K562 (cell line): ENCODE results near the gene LMBR1. TPM values are rescaled to one million over a fixed set of nuclear protein-coding genes. Genes with fewer than 3 reads are reported as not detected.
"Not testable (repeated sequence)": the region's sequence is repeated elsewhere in the genome, so short reads cannot be mapped to it uniquely, and the experiment has no call there.

ENCODE experiments used
- ATAC-seq: fragments of 200-7000 bp; cut with Tn5 transposase; 3 replicates; pipeline ENCODE4 v1.9.1; 2020; ENCODE audit warnings: moderate library complexity
- BruUV-seq: library from RNA; stranded (reverse); fragments of 400-500 nt; replicated peaks from 2 replicates; lab custom pipeline; 2021; lab: Mats Ljungman, UMichigan
- CTCF ChIA-PET: fragments of 300-600 bp; formaldehyde crosslinking; extraction: SDS; loops from one replicate; lab custom pipeline; 2021; ENCODE audit warnings: low intra/inter-chr PET ratio; lab: Yijun Ruan, JAX
- POLR2A ChIA-PET: fragments of 300-600, 350-650 bp; sonication (Branson Sonifier 250); formaldehyde crosslinking; extraction: SDS; loops from one replicate; lab custom pipeline; 2021; ENCODE audit warnings: antibody characterized with exemption, inconsistent platforms; lab: Yijun Ruan, JAX
- DNase-seq, 4 experiments: peaks; one replicate each; pipeline versions ENCODE4 v3.0.0 to v3.0.0-alpha.2; 2011 to 2018; ENCODE audit warnings: low spot score in 3 of 4, mixed read lengths in 3 of 4; ENCODE audit errors: extremely low read depth in 1 of 4
- FAIRE-seq: peaks from 2 replicates; lab custom pipeline; 2011; peaks lifted over from hg19 to GRCh38; lab: Jason Lieb, UNC
- H2AFZ ChIP-seq: 2 replicates; pipeline ENCODE4 v1.6.0; 2011; ENCODE audit warnings: low read depth, low read length, control low read depth, inconsistent platforms
- H3K27ac ChIP-seq: fragments of 200-600 bp; 3 replicates; pipeline ENCODE4 v1.8.0; 2011; ENCODE audit warnings: low read depth, mild to moderate bottlenecking, control low read depth, inconsistent platforms, low read length, moderate library complexity, mixed read lengths; ENCODE audit errors: extremely low read depth
- H3K27me3 ChIP-seq, 2 experiments: fragments of 300-600 bp in 1 of 2; 2 replicates in 1 of 2; 3 replicates in 1 of 2; pipeline versions ENCODE4 v1.6.0 to v1.8.0; 2011; ENCODE audit warnings: inconsistent platforms in 2 of 2, low read length in 2 of 2, mild to moderate bottlenecking in 1 of 2, mixed read lengths in 1 of 2, moderate library complexity in 1 of 2; ENCODE audit not compliant: control insufficient read depth in 2 of 2, insufficient read depth in 2 of 2
- H3K36me3 ChIP-seq: fragments of 300-600 bp; 3 replicates; pipeline ENCODE4 v1.8.0; 2011; ENCODE audit warnings: mild to moderate bottlenecking, low read length, inconsistent platforms; ENCODE audit not compliant: control insufficient read depth, insufficient read depth
- H3K4me1 ChIP-seq, 2 experiments: fragments of 200-600 bp in 1 of 2; replicated peaks in 1 of 2; 2 replicates in 1 of 2; 3 replicates in 1 of 2; pipeline versions ENCODE4 v1.5.1 to v1.8.0; 2011; ENCODE audit warnings: inconsistent platforms in 2 of 2, low read length in 2 of 2, mild to moderate bottlenecking in 1 of 2, mixed read lengths in 1 of 2, moderate library complexity in 1 of 2; ENCODE audit not compliant: control insufficient read depth in 2 of 2, insufficient read depth in 2 of 2
- H3K4me2 ChIP-seq: 2 replicates; pipeline ENCODE4 v1.6.1; 2011; ENCODE audit warnings: low read length, control low read depth, inconsistent platforms, mixed read lengths; ENCODE audit not compliant: insufficient read depth
- H3K4me3 ChIP-seq: fragments of 200-600 bp; sonication (generic), shearing (Covaris generic); 2 replicates; pipeline ENCODE4 v1.5.1; 2016; ENCODE audit warnings: control low read depth, inconsistent platforms
- H3K79me2 ChIP-seq: fragments of 200-600 bp; 3 replicates; pipeline ENCODE4 v1.8.0; 2011; ENCODE audit warnings: low read length, inconsistent platforms; ENCODE audit not compliant: control insufficient read depth, insufficient read depth
- H3K9ac ChIP-seq, 2 experiments: 2 replicates each; pipeline versions ENCODE4 v1.6.0 to v1.6.1; 2011; ENCODE audit warnings: low read depth in 2 of 2, low read length in 2 of 2, control low read depth in 1 of 2, inconsistent platforms in 1 of 2, mild to moderate bottlenecking in 1 of 2, mixed read lengths in 1 of 2; ENCODE audit not compliant: insufficient read depth in 1 of 2
- H3K9me1 ChIP-seq: one replicate; pipeline ENCODE4 v1.6.0; 2011; ENCODE audit warnings: inconsistent platforms, mild to moderate bottlenecking, low read length, moderate library complexity; ENCODE audit not compliant: control insufficient read depth, insufficient read depth
- H3K9me3 ChIP-seq: replicated peaks from 2 replicates; pipeline ENCODE4 v1.5.1; 2011; ENCODE audit warnings: low read depth, low read length, inconsistent platforms; ENCODE audit not compliant: control insufficient read depth, insufficient read depth
- H4K20me1 ChIP-seq: replicated peaks from 2 replicates; pipeline ENCODE4 v1.6.1; 2011; ENCODE audit warnings: low read length, inconsistent platforms, mixed read lengths; ENCODE audit not compliant: control insufficient read depth, insufficient read depth
- ARNT ChIP-seq, 2 experiments: fragments of 450-650 bp; IDR thresholded peaks; 2 replicates each; pipeline ENCODE4 v1.6.1; 2016; ENCODE audit warnings: mild to moderate bottlenecking in 1 of 2
- BHLHE40 ChIP-seq: IDR thresholded peaks from 2 replicates; pipeline ENCODE4 v1.6.1; 2011; ENCODE audit warnings: low read length, improper control_type of control experiment
- CBFA2T2 ChIP-seq: fragments of 450-650 bp; conservative IDR thresholded peaks from 2 replicates; pipeline ENCODE4 v1.6.1; 2017; ENCODE audit warnings: mild to moderate bottlenecking
- FOXP1 ChIP-seq: sonication (generic); formaldehyde crosslinking; IDR thresholded peaks from 2 replicates; pipeline ENCODE4 v1.8.0; 2022; ENCODE audit warnings: mild to moderate bottlenecking, missing genetic modification reagents
- NRF1 ChIP-seq, 2 experiments: fragments of 450-650 bp; IDR thresholded peaks in 1 of 2; conservative IDR thresholded peaks in 1 of 2; 2 replicates each; pipeline ENCODE4 v1.6.1; 2014; ENCODE audit warnings: mild to moderate bottlenecking in 2 of 2
- PRDM10 ChIP-seq: fragments of 450-650 bp; IDR thresholded peaks from 2 replicates; pipeline ENCODE4 v1.6.1; 2018; ENCODE audit not compliant: partially characterized antibody
- RAD51 ChIP-seq: fragments of 450-650 bp; IDR thresholded peaks from 2 replicates; pipeline ENCODE4 v1.7.1; 2016; ENCODE audit warnings: low read depth, mild to moderate bottlenecking, borderline replicate concordance
- WGBS: fragments of 100-300 bp; shearing (Covaris generic); methylation state at CpG from one replicate; pipeline ENCODE4 v1.1.6; 2016; ENCODE audit warnings: low coverage, mixed read lengths; ENCODE audit not compliant: insufficient coverage; ENCODE audit errors: missing lambda C conversion rate; 5-methylcytosine and 5-hydroxymethylcytosine counted together
- in situ Hi-C: fragments of 300-500 bp; cut with MboI; formaldehyde crosslinking; loops from 4 replicates; pipeline ENCODE4 v1.15.0; 2018; ENCODE audit warnings: inconsistent platforms, mixed read lengths
- intact Hi-C: fragments of 100-400 bp; cut with micrococcal nuclease; formaldehyde crosslinking; loops from 2 replicates; pipeline ENCODE4 v1.14.2; 2022
- polyA plus RNA-seq, 8 experiments: library from polyadenylated mRNA; depleted of rRNA in 4 of 8; stranded (reverse) in 5 of 8; unstranded in 3 of 8; fragments of >200 nt; fragmentation: Nextera tagmentation in 2 of 8; fragmentation: Illumina TruSeq in 1 of 8; extraction: Ambion mirVana in 2 of 8; extraction: Trizol in 1 of 8; gene quantifications; 2 replicates each; pipeline versions ENCODE4 v1.2.1 to v1.2.3, GENCODE V29; 2011 to 2014; ENCODE audit warnings: inconsistent platforms in 1 of 8, missing spikeins in 1 of 8
- total RNA-seq, 7 experiments: library from RNA; depleted of rRNA in 6 of 7; stranded (reverse); fragments of >200 nt in 6 of 7; fragmentation: Illumina TruSeq in 2 of 7; extraction: Trizol in 2 of 7; gene quantifications; 2 replicates each; pipeline versions ENCODE4 v1.2.1 to v1.2.3, GENCODE V29; 2011 to 2021; ENCODE audit warnings: low replicate concordance in 1 of 7

Gene LMBR1
- total and polyA plus RNA-seq, 9 of the 15 experiments (the other 6 are each of a cell fraction or from before 2014, with no cell fraction given): 7.7 to 90.0 (median 59.9) TPM

GRCh38 chr7:156927571-156928405, 34.8 kb upstream of the LMBR1 start:
- DNase-seq: no peak
- in situ Hi-C loops: no loop called here
- WGBS: 18% methylated on average over 17 of the region's 17 CpGs
- POLR2A ChIA-PET: interaction anchor here (0.9 to 2.0 kb wide), 3 partner anchors 11 to 106 kb away, joined by 3 to 5 read pairs (median 3); no protein-coding TSS in a partner anchor
- Histone ChIP-seq H3K27me3 (peaks cover 32 to 52% of the 10 kb centered on the region in 2 experiments), H3K36me3 (no peaks in the 10 kb centered on the region), H3K27ac (no peak overlapping the region), H2AFZ (no peak overlapping the region), H4K20me1 (no peaks in the 10 kb centered on the region), H3K79me2 (no peaks in the 10 kb centered on the region), H3K4me1 (peaks cover 0 to 4% of the 10 kb centered on the region in 2 experiments; a peak in 1 of 5 replicates), H3K9me1 (no peaks in the 10 kb centered on the region), H3K4me3 (no peak overlapping the region), H3K9me3 (no peaks in the 10 kb centered on the region), H3K9ac (no peak overlapping the region), H3K4me2 (no peak overlapping the region)
- CTCF ChIA-PET: no interaction called here
- no TSS peak for BruUV-seq
- no peak for ATAC-seq
- intact Hi-C loops: no loop called here
- no peak for FAIRE-seq
- 0 out of 4 replicates have a peak, but pooled peaks of 1 of the 2 experiments have one; percentile 19 for TF ChIP-seq NRF1 (conservative IDR thresholded peaks at IDR 0.05 in 1 of 2, IDR thresholded peaks at IDR 0.05 in 1 of 2)
- no peak for TF ChIP-seq ARNT (IDR thresholded peaks at IDR 0.05)
- peak; percentile 37; the same call in 1 of the 2 replicates for TF ChIP-seq CBFA2T2
- 0 out of 2 replicates have a peak, but pooled peaks have one; percentile 21 for TF ChIP-seq BHLHE40
- peak; percentile 51; the same call in 1 of the 2 replicates for TF ChIP-seq RAD51
- TF ChIP-seq PRDM10: no peak
- TF ChIP-seq FOXP1: no peak

- in situ Hi-C loops, H3K9me1 ChIP-seq, DNase-seq, BruUV-seq, H3K4me3 ChIP-seq, H3K27ac ChIP-seq, FAIRE-seq, CTCF ChIA-PET, H3K36me3 ChIP-seq, H3K4me1 ChIP-seq, ATAC-seq, H3K9me3 ChIP-seq, H4K20me1 ChIP-seq, intact Hi-C loops, H3K79me2 ChIP-seq, H3K9ac ChIP-seq, H3K4me2 ChIP-seq, H2AFZ ChIP-seq: not testable (repeated sequence)
- WGBS: 14% methylated on average over 12 of the region's 12 CpGs
- H3K27me3 ChIP-seq: peaks cover 24 to 46% of the 10 kb centered on the region in 2 experiments
- POLR2A ChIA-PET: interaction anchor here (1.0 kb wide), 1 partner anchor 37 kb away, joined by 3 read pairs; no protein-coding TSS in a partner anchor
Measured at GRCh38 chr7:156925821-156926220, 32.8 kb upstream of the LMBR1 start.
